ENCODE measurements around the gene RSPH1.

The RSPH1 gene

DNA sequence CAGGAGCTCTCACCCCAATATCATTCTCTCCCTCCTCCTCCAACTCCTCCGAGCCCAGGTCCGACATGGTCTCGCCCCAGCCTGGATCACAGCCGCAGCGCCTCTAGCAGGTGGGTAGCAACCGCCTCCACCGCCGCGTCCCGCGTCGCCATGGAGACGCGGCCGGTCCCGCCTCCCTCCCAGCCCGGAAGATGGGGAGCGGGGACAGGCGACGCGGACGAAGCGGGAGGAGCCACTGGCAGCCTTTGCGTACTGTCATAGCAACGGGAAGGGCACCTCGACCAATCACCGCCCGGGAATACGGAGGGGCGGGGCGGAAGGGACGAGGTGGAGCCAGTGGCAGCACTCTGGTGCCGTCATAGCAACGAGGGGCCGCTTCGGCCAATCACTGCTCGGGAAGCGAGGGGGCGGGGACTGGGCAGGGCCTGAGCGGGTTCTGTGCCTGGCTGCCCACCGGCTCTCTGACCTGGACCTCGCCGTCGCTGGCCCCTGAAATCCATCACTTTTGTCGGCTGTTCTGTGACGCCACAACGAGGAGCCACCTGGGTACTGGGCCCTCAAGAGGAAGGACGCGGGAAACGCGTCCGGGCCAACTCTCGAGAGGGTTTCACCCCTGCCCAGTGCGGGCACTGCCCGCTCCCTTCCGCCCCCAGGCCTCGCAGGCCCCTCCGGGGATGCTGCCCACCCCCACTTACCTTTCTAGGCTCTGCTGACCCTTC is at the start of gene RSPH1:
Gene RSPH1 (minus strand): TSS at position 105 of the 719 bp plus-strand sequence. CDS start 38 bp downstream, at position 67.
- Histone ChIP-seq H4K20me1 (no peaks in the 10 kb centered on the region), H3K27me3 (no peaks in the 10 kb centered on the region; the same call in 1 of the 2 replicates), H3K4me2 (peak within 1 kb of the TSS; percentile 98), H3K4me1 (peaks cover 19% of the 10 kb centered on the region), H3K9ac (peak within 1 kb of the TSS; percentile 78), H3K4me3 (peak within 1 kb of the TSS; percentile 74), H3K9me3 (no peaks in the 10 kb centered on the region), H3K36me3 (no peaks in the 10 kb centered on the region), H3K27ac (peak within 1 kb of the TSS; percentile 66; the same call in 1 of the 2 replicates)
- no peak for TF ChIP-seq Cebpa-rat (IDR thresholded peaks at IDR 0.05)

DNA sequence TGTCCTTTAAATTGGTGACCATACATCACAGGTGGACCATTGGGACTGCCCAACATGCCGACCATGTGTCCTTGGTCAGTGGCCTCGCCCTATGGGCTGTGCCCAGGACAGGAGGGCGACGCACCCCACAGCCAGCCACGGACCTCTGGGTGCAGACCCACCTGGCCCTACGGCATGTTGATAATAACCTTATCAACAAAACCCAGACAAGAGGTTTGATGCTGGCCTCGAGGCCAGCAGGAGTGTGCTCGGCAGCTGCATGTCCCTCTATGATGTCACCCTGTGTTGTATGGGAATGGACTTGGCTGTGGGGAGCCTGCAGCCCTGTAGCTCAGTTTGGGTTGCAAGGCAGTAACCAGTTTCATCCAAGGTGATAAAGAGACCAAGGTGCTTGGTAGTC is 49.7 kb upstream of the RSPH1 start:
- Histone ChIP-seq H3K9ac (no peak overlapping the region), H3K27ac (no peak overlapping the region), H3K36me3 (peaks cover 77% of the 10 kb centered on the region), H3K4me1 (peaks cover 44% of the 10 kb centered on the region), H3K4me2 (peak overlapping the region; percentile 73; the same call in 1 of the 2 replicates), H3K9me3 (no peaks in the 10 kb centered on the region), H3K27me3 (no peaks in the 10 kb centered on the region), H3K4me3 (no peak overlapping the region), H4K20me1 (peaks cover 41% of the 10 kb centered on the region)
- no peak for TF ChIP-seq Cebpa-rat (IDR thresholded peaks at IDR 0.05)

DNA sequence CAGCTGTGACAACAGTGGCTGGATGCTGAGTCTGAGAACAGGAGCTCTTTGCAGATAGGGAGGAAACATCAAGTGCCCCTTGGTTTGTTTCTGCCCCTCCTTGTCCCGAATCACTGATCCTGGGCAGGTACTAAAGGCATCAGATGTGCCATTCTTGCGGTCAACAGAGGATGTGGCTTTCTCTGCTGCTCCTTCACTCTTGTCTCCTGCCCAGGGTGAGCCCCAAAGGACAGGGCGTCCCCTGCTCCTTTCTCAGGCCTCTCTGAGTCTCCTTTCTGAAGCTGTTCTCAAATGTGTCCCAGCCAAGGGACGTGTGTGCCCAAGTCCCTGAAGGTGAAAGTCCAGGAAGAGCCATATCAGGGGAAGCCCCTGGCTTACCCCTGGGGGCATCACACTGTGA is 49.3 kb upstream of the RSPH1 start:
- H3K27me3 ChIP-seq: no peaks in the 10 kb centered on the region
- peaks cover 44% of the 10 kb centered on the region for H3K4me1 ChIP-seq
- peaks cover 78% of the 10 kb centered on the region for H3K36me3 ChIP-seq
- H3K27ac ChIP-seq: no peak overlapping the region
- peaks cover 41% of the 10 kb centered on the region for H4K20me1 ChIP-seq
- peak overlapping the region; percentile 73 for H3K4me2 ChIP-seq
- no peaks in the 10 kb centered on the region for H3K9me3 ChIP-seq
- peak overlapping the region; percentile 42; the same call in 1 of the 2 replicates for H3K9ac ChIP-seq
- TF ChIP-seq Cebpa-rat (IDR thresholded peaks at IDR 0.05): no peak
- H3K4me3 ChIP-seq: no peak overlapping the region

DNA sequence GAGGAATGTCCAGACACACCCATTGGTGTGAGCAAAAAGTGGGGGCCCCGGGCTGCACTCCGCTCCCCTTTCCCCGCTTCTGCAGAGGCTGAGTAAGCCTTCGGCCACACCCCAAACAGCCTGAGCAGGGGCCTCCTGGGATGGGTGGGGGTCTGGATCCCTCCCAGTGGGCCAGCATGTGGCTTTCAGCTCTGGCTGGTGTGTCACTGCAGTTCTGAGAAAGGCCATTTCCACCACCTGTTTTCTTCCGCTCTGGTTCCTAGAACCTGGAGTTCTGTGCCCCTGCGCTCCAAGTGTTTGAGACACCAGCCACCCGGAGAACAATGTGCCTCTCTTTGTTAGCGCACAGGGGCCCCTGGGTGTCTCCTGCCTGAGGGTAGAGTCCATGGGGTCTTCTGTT is 48.5 kb upstream of the RSPH1 start:
- H3K9me3 ChIP-seq: no peaks in the 10 kb centered on the region
- peaks cover 85% of the 10 kb centered on the region for H3K36me3 ChIP-seq
- peak overlapping the region; percentile 24; the same call in 1 of the 2 replicates for H3K27ac ChIP-seq
- no peak overlapping the region for H3K4me3 ChIP-seq
- H3K4me2 ChIP-seq: peak overlapping the region; percentile 73
- H3K27me3 ChIP-seq: no peaks in the 10 kb centered on the region
- H3K4me1 ChIP-seq: peaks cover 44% of the 10 kb centered on the region
- peaks cover 41% of the 10 kb centered on the region for H4K20me1 ChIP-seq
- peak overlapping the region; percentile 42; the same call in 1 of the 2 replicates for H3K9ac ChIP-seq
- no peak for TF ChIP-seq Cebpa-rat (IDR thresholded peaks at IDR 0.05)

DNA sequence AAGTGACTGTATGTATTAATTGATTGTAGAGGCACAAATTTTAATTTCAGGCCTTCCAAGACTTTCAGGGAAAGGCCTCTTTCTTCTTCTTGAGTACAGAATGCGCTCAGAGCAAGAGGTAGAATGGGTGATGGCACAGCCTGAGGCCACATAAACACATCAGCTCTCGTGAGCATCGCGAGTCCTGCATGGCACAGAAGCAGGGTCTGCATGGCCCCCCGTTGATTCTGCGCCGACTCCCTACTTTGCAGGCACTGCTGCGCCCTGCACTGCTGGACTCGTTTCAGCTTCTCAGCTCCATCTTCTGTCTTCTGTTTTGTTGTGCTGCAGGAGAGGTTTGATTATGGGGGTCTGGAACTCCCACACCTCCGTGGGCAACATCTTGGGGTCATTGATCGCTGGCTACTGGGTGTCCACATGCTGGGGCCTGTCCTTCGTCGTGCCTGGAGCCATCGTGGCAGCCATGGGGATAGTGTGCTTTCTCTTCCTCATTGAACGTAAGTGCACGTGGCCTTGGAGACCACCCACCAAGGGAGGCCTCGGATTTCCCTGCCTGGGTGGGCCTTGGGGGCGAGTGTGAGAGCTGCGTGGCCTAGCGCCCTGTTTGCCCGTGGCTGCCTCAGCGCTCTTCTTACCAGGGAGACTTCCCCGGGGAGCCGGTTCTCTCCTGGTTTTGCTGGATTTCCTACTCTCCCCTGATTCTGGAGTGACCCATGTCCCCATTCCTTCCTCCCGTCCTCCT is 47.3 kb upstream of the RSPH1 start:
- Histone ChIP-seq H3K36me3 (peaks cover 84% of the 10 kb centered on the region), H3K4me1 (peaks cover 48% of the 10 kb centered on the region), H3K4me2 (peak overlapping the region; percentile 73), H3K4me3 (no peak overlapping the region), H3K27ac (no peak overlapping the region), H4K20me1 (peaks cover 41% of the 10 kb centered on the region), H3K9ac (no peak overlapping the region), H3K27me3 (no peaks in the 10 kb centered on the region), H3K9me3 (no peaks in the 10 kb centered on the region)
- TF ChIP-seq Cebpa-rat (IDR thresholded peaks at IDR 0.05): no peak

DNA sequence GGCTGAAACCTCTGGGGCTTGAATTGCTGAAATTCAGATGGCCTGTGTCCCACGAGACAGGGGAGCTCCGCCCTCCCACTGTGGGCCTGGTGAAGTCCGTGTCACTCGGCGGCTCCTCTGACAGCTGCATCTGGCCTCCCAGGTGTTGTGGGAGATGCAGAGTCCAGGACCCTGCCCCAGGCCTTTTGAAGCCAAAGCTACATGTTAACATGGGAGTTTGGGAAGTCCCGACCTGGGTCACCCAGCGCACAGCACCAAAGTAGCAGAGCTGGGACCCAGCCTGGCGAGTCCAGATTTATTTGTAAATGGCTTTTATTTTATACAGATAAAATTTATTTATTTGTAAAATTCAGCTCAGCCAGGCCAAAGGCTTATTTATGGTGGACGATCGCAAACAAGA is 46.6 kb upstream of the RSPH1 start:
- H3K4me1 ChIP-seq: peaks cover 48% of the 10 kb centered on the region
- H3K9me3 ChIP-seq: no peaks in the 10 kb centered on the region
- no peaks in the 10 kb centered on the region for H3K27me3 ChIP-seq
- H3K9ac ChIP-seq: no peak overlapping the region
- TF ChIP-seq Cebpa-rat (IDR thresholded peaks at IDR 0.05): no peak
- no peak overlapping the region for H3K4me3 ChIP-seq
- H4K20me1 ChIP-seq: peaks cover 41% of the 10 kb centered on the region
- peak overlapping the region; percentile 29; the same call in 1 of the 2 replicates for H3K4me2 ChIP-seq
- H3K36me3 ChIP-seq: peaks cover 78% of the 10 kb centered on the region
- no peak overlapping the region for H3K27ac ChIP-seq

DNA sequence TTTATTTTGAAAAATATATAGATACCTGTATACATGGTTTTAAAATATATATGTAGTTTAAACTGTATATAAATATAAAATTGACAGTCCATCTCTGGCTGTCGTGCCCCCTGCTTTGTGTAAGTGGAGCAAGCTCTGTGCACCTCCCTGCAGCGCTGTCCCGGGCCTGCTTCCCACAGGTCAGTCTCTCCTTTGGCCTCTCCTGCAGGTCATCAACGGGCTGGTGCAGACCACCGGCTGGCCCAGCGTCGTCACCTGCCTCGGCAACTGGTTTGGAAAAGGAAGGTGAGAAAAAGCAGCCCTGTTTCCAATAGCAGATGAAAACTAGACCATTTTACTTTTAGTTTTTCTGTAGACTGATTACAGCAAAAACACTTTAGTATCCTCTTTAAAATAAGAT is 46.2 kb upstream of the RSPH1 start:
- peaks cover 40% of the 10 kb centered on the region for H4K20me1 ChIP-seq
- no peak overlapping the region for H3K4me3 ChIP-seq
- peak overlapping the region; percentile 29; the same call in 1 of the 2 replicates for H3K4me2 ChIP-seq
- no peak for TF ChIP-seq Cebpa-rat (IDR thresholded peaks at IDR 0.05)
- H3K9me3 ChIP-seq: no peaks in the 10 kb centered on the region
- H3K36me3 ChIP-seq: peaks cover 74% of the 10 kb centered on the region
- H3K9ac ChIP-seq: no peak overlapping the region
- H3K27ac ChIP-seq: no peak overlapping the region
- no peaks in the 10 kb centered on the region for H3K27me3 ChIP-seq
- H3K4me1 ChIP-seq: peaks cover 52% of the 10 kb centered on the region

DNA sequence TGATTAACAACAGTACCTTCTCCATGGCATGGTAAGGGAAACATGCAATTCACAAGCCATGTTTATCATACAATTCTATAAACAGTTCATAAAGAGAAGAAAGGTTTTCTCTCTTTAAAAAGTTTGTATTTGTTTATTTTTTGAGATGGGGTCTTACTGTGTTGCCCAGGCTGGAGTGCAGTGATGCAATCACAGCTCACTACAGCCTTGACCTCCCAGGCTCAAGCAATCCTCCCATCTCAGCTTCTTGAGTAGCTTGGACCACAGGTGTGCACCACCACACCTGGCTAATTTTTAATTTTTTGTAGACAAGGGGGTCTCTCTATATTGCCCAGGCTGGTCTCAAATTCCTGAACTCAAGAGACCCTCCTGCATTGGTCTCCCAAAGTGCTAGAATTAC is 45.6 kb upstream of the RSPH1 start:
- H3K4me2 ChIP-seq: no peak overlapping the region
- peaks cover 58% of the 10 kb centered on the region for H3K4me1 ChIP-seq
- no peaks in the 10 kb centered on the region for H3K9me3 ChIP-seq
- no peak overlapping the region for H3K27ac ChIP-seq
- no peak overlapping the region for H3K9ac ChIP-seq
- H3K27me3 ChIP-seq: no peaks in the 10 kb centered on the region
- H4K20me1 ChIP-seq: peaks cover 40% of the 10 kb centered on the region
- TF ChIP-seq Cebpa-rat (IDR thresholded peaks at IDR 0.05): no peak
- peaks cover 69% of the 10 kb centered on the region for H3K36me3 ChIP-seq
- no peak overlapping the region for H3K4me3 ChIP-seq

DNA sequence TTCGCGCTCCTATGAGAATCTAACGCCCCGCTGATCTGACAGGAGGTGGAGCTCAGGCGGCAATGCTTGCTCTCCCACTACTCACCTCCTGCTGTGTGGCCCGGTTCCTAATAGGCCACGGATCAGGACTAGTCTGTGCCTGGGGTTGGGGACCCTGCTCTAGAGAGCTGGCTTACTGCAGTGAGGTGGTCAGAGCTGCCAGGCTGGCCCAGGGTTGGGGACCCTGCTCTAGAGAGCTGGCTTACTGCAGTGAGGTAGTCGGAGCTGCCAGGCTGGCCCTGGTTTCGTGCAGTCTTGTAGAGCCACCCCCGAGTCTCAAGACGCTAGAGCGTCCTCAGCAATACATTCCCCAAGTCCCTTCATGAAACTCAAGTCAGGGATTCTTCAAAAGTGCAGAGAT is 45.1 kb upstream of the RSPH1 start:
- no peak overlapping the region for H3K27ac ChIP-seq
- H3K4me1 ChIP-seq: peaks cover 62% of the 10 kb centered on the region
- H3K9me3 ChIP-seq: no peaks in the 10 kb centered on the region
- H3K4me2 ChIP-seq: no peak overlapping the region
- peaks cover 38% of the 10 kb centered on the region for H4K20me1 ChIP-seq
- no peak overlapping the region for H3K4me3 ChIP-seq
- no peaks in the 10 kb centered on the region for H3K27me3 ChIP-seq
- no peak for TF ChIP-seq Cebpa-rat (IDR thresholded peaks at IDR 0.05)
- H3K36me3 ChIP-seq: peaks cover 66% of the 10 kb centered on the region
- H3K9ac ChIP-seq: no peak overlapping the region

DNA sequence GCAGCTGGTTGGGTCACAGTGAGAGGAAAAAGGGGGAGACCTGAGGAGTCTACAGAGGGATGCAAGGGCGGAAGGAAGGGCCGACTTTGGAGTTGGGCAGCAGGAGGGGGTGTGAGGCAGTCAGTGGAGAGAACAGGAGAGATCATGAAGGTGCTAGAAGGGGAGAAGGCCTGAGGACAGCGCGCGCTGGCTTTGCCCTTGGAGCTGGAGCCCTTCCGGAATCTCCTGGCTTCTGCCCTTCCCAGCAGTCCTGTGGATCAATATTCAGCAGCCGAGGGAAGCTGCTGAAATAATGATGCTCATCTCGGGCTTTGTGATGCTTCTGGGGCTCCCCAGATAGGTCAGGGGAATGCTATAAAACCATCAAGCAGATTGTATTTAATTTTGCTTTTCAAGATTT is 44.4 kb upstream of the RSPH1 start:
- no peaks in the 10 kb centered on the region for H3K9me3 ChIP-seq
- no peak overlapping the region for H3K27ac ChIP-seq
- no peak overlapping the region for H3K4me2 ChIP-seq
- H3K27me3 ChIP-seq: no peaks in the 10 kb centered on the region
- no peak overlapping the region for H3K9ac ChIP-seq
- H3K4me3 ChIP-seq: no peak overlapping the region
- H3K4me1 ChIP-seq: peaks cover 64% of the 10 kb centered on the region
- peaks cover 61% of the 10 kb centered on the region for H3K36me3 ChIP-seq
- TF ChIP-seq Cebpa-rat (IDR thresholded peaks at IDR 0.05): no peak
- H4K20me1 ChIP-seq: peaks cover 31% of the 10 kb centered on the region

All from BLaER1 (cell line).